Measurements from ENCODE around the gene MRPS10. TPM values are rescaled to one million over a fixed set of nuclear protein-coding genes. Genes with fewer than 3 reads are reported as not detected.

Gene MRPS10
- total and polyA plus RNA-seq, 10 of the 15 experiments (the other 5 are each of a cell fraction or from before 2014, with no cell fraction given): 28.5 to 83.3 (median 52.8) TPM

- peak; percentile 8 to 26; a peak in 2 of 4 replicates for TF ChIP-seq EP300 (IDR thresholded peaks at IDR 0.05; ENCODE audit: borderline replicate concordance in 1 of 2, control insufficient read depth in 1 of 2, low read depth in 2 of 2, low read length in 2 of 2)
- TF ChIP-seq CBX5 (IDR thresholded peaks at IDR 0.05; ENCODE audit: low read depth): no peak
- TF ChIP-seq NR2F1 (conservative IDR thresholded peaks at IDR 0.05): 0 out of 2 replicates have a peak, but pooled peaks have one; percentile 21
- no peak for TF ChIP-seq ZZZ3 (IDR thresholded peaks at IDR 0.05; ENCODE audit: control insufficient read depth, insufficient read length, low read depth)
- no peak for TF ChIP-seq ZNF207 (IDR thresholded peaks at IDR 0.05; ENCODE audit: borderline replicate concordance)
- TF ChIP-seq CREM (IDR thresholded peaks at IDR 0.05; ENCODE audit: low read depth): no peak
- TF ChIP-seq FOXK2 (IDR thresholded peaks at IDR 0.05): no peak
- TF ChIP-seq RAD51 (IDR thresholded peaks at IDR 0.05): peak; percentile 97
- no peak for TF ChIP-seq CBX3 (IDR thresholded peaks at IDR 0.05; ENCODE audit: borderline replicate concordance, low read depth)
- TF ChIP-seq, protein P1, sequence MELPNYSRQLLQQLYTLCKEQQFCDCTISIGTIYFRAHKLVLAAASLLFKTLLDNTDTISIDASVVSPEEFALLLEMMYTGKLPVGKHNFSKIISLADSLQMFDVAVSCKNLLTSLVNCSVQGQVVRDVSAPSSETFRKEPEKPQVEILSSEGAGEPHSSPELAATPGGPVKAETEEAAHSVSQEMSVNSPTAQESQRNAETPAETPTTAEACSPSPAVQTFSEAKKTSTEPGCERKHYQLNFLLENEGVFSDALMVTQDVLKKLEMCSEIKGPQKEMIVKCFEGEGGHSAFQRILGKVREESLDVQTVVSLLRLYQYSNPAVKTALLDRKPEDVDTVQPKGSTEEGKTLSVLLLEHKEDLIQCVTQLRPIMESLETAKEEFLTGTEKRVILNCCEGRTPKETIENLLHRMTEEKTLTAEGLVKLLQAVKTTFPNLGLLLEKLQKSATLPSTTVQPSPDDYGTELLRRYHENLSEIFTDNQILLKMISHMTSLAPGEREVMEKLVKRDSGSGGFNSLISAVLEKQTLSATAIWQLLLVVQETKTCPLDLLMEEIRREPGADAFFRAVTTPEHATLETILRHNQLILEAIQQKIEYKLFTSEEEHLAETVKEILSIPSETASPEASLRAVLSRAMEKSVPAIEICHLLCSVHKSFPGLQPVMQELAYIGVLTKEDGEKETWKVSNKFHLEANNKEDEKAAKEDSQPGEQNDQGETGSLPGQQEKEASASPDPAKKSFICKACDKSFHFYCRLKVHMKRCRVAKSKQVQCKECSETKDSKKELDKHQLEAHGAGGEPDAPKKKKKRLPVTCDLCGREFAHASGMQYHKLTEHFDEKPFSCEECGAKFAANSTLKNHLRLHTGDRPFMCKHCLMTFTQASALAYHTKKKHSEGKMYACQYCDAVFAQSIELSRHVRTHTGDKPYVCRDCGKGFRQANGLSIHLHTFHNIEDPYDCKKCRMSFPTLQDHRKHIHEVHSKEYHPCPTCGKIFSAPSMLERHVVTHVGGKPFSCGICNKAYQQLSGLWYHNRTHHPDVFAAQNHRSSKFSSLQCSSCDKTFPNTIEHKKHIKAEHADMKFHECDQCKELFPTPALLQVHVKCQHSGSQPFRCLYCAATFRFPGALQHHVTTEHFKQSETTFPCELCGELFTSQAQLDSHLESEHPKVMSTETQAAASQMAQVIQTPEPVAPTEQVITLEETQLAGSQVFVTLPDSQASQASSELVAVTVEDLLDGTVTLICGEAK (IDR thresholded peaks at IDR 0.05; ENCODE audit: borderline replicate concordance): no peak
- TF ChIP-seq ESRRA (IDR thresholded peaks at IDR 0.05; ENCODE audit: low read length): no peak
- peak; percentile 18 for TF ChIP-seq BCL3 (IDR thresholded peaks at IDR 0.05; ENCODE audit: borderline replicate concordance, insufficient read depth, low read depth, low read length, poor library complexity, severe bottlenecking)
- TF ChIP-seq BHLHE40 (IDR thresholded peaks at IDR 0.05; ENCODE audit: borderline replicate concordance in 1 of 2, low read depth in 2 of 2, low read length in 1 of 2): peak; percentile 93 to 95
- no peak for TF ChIP-seq SUPT20H (IDR thresholded peaks at IDR 0.05; ENCODE audit: borderline replicate concordance, control insufficient read depth, low read depth, low read length)
- peak; percentile 29; the same call in 1 of the 2 replicates for TF ChIP-seq YY1 (IDR thresholded peaks at IDR 0.05; ENCODE audit: low read depth, low read length)
- no peak for TF ChIP-seq BCL11A (IDR thresholded peaks at IDR 0.05; ENCODE audit: low read depth, low read length)
- TF ChIP-seq KAT2A (conservative IDR thresholded peaks at IDR 0.05; ENCODE audit: control insufficient read depth, low read depth, low read length): no peak
- peak in 1 of 2 experiments; percentile 49; a peak in 1 of 4 replicates for TF ChIP-seq IKZF2 (IDR thresholded peaks at IDR 0.05)
- peak; percentile 77 for TF ChIP-seq RELB (IDR thresholded peaks at IDR 0.05; ENCODE audit: low read depth)
- 0 out of 2 replicates have a peak, but pooled peaks have one; percentile 18 for TF ChIP-seq ATF7 (IDR thresholded peaks at IDR 0.05; ENCODE audit: low read depth)
- 0 out of 2 replicates have a peak, but pooled peaks have one; percentile 11 for TF ChIP-seq SMARCA5 (IDR thresholded peaks at IDR 0.05)
- no peak for TF ChIP-seq ZNF384 (IDR thresholded peaks at IDR 0.05; ENCODE audit: borderline replicate concordance, low read depth, low read length)
- no peak for TF ChIP-seq WRNIP1 (IDR thresholded peaks at IDR 0.05; ENCODE audit: borderline replicate concordance, low read depth, low read length)
These were observed 19.2 kb upstream of the MRPS10 start (continued) for GRCh38 chr6:42236682-42237473.

Data from GM12878 (cell line).